ENCODE measurements around the gene EPHA7.

- no peak for TF ChIP-seq CTCF (IDR thresholded peaks at IDR 0.05)
- no peak for TF ChIP-seq POLR2A (IDR thresholded peaks at IDR 0.05)
Observed at GRCh38 chr6:93329301-93330000, 89.9 kb downstream of the EPHA7 start.

All from body of pancreas (tissue), 4 donors.